Activated T-cell treated with anti-CD3 and anti-CD28 coated beads, Interleukin-2, amount 50 U/mL, for 48 hours (primary cell): ENCODE results near the gene ACTR10.

Experiments used
- DNase-seq, 2 experiments: peaks; one replicate each; pipeline ENCODE4 v3.0.0-alpha.2; 2020

The ACTR10 gene

DNA sequence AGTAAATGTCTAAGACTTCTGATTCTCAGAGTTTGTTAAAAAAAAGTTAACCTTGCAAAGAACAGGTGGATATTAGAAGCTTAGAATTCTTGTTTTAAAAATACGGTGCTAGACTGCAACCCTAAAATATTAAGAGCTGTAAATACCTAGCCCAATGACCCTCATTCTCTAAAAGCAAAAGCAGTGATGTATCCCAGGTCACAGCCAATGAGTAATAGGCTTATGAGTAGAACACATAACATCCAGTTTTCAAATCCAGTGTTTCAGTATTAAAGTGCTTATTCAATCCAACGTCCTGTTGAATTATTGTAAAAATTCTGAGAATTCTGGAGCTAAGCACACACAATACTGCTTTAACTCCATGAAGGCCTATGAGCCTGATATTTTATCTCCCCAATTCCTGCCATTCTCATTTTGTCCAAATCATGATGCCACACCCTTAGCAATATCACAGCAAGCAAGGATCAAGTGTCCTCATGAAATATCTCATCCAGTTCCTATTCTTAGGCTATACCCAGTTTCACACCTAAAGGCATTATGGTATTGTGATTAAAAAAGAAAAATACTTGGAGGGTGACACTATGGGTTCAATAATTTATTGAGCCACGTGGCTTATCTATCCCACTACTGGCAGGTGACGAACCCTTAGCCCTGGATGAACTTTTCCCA is 83.1 kb downstream of the ACTR10 start:
- DNase-seq: no peak

DNA sequence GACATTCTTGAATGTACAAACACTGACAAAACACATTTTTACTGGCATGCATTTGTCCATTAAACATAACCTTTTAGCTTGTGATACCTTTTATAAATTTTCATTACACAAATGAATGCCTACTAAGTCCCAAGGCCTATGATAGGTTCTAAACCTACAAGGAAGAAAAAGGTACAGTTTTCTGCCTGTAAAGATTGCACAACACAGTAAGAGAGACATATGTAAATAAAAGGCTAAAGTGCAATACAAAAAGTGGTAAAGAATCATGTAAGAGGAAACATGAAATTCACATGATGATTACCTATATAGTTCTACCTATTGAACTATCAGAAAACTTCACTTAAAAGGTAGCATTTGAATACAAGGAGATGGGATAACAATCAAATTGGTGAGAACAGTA is 83.8 kb downstream of the ACTR10 start:
- no peak for DNase-seq

DNA sequence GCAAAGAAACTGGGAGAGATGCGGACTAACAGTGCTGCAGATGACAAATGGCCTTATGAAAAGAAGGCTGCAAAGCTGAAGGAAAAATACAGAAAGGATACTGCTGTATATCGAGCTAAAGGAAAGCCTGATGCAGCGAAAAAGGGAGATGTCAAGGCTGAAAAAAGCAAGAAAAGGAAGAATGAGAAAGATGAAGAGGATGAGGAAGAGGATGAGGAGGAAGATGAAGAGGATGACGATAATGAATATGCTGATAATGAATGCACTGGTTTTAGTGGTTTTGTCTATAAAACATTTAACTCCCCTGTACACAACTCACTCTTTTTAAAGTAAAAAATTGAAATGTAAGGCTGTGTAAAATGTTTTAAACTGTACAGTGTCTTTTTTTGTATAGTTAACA is 85.2 kb downstream of the ACTR10 start:
- DNase-seq: no peak
